ENCODE data around the gene SEMA4A. TPM values are rescaled to one million over a fixed set of nuclear protein-coding genes. Genes with fewer than 3 reads are reported as not detected.

Gene SEMA4A
- total and polyA plus RNA-seq, 12 donors: 0.98 to 6.8 (median 1.8) TPM

GRCh38 chr1:156191292-156191964 is 38.0 kb downstream of the SEMA4A start:
- DNase-seq (no peak), ATAC-seq (no peak)
- Histone ChIP-seq H3K9me3 (peaks cover 0 to 8% (median 0%) of the 10 kb centered on the region in 11 donors), H3K36me3 (peaks cover 0 to 13% (median 0%) of the 10 kb centered on the region in 9 donors), H3K4me1 (peaks cover 0 to 28% (median 26%) of the 10 kb centered on the region in 9 donors), H3K27me3 (no peaks in the 10 kb centered on the region), H3K4me3 (no peak overlapping the region), H3K27ac (no peak overlapping the region)
- TF ChIP-seq CTCF (IDR thresholded peaks at IDR 0.05): no peak
- intact Hi-C loops (cut with DNase I): loop anchor here in 1 of 10 donors (5.0 kb wide), 1 partner anchor 34 kb away; no protein-coding TSS in a partner anchor
- WGBS, 2 donors: 83 to 89% methylated on average over 4 of the region's 4 CpGs

- intact Hi-C loops (cut with DNase I): loop anchor here in 1 of 10 donors (5.0 kb wide), 1 partner anchor 36 kb away; no protein-coding TSS in a partner anchor
- no peak for TF ChIP-seq CTCF (IDR thresholded peaks at IDR 0.05)
Observed at GRCh38 chr1:156193208-156193487, 39.8 kb downstream of the SEMA4A start.

GRCh38 chr1:156193488-156194299 is 40.3 kb downstream of the SEMA4A start, which contains the start of gene SLC25A44:
Gene SLC25A44 (plus strand): TSS chr1:156194104. CDS start chr1:156199848, 5,744 bp downstream.
- Histone ChIP-seq H3K9me3 (no peaks in the 10 kb centered on the region), H3K27me3 (no peaks in the 10 kb centered on the region), H3K27ac (peak within 1 kb of the TSS; percentile 62 to 93 (median 86)), H3K4me1 (peaks cover 0 to 47% (median 40%) of the 10 kb centered on the region in 9 donors), H3K36me3 (peaks cover 0 to 24% (median 0%) of the 10 kb centered on the region in 9 donors), H3K4me3 (peak within 1 kb of the TSS; percentile 69 to 98 (median 89))
- WGBS, 2 donors: 2 to 3% methylated on average over 59 of the region's 59 CpGs
- peak; percentile 22 to 80 (median 72) for TF ChIP-seq CTCF (IDR thresholded peaks at IDR 0.05)
- peak; percentile 98 to 100 (median 100) for ATAC-seq
- DNase-seq: peak; percentile 93 to 97
- intact Hi-C loops (cut with DNase I): loop anchor here in 1 of 10 donors (5.0 kb wide), 1 partner anchor 36 kb away; no protein-coding TSS in a partner anchor

More at GRCh38 chr1:156193208-156193487, 39.8 kb downstream of the SEMA4A start:
- no peaks in the 10 kb centered on the region for H3K9me3 ChIP-seq
- no peak for DNase-seq
- no peaks in the 10 kb centered on the region for H3K27me3 ChIP-seq
- H3K36me3 ChIP-seq: peaks cover 0 to 21% (median 0%) of the 10 kb centered on the region in 9 donors
- H3K27ac ChIP-seq: peak overlapping the region; percentile 62 to 93 (median 86)
- peak overlapping the region; percentile 38 to 98 (median 89) for H3K4me3 ChIP-seq
- no peak for ATAC-seq
- WGBS, 2 donors: 79 to 83% methylated on average over 7 of the region's 7 CpGs
- peaks cover 0 to 44% (median 40%) of the 10 kb centered on the region in 9 donors for H3K4me1 ChIP-seq

- WGBS, 2 donors: 14% methylated on average over 14 of the region's 14 CpGs
- ATAC-seq: peak in 3 of 8 donors; percentile 1 to 15 (median 7)
- intact Hi-C loops (cut with DNase I): loop anchor here in 1 of 10 donors (5.0 kb wide), 1 partner anchor 37 kb away; no protein-coding TSS in a partner anchor
- peak in 1 of 2 donors; percentile 13 for DNase-seq
- Histone ChIP-seq H3K4me1 (peaks cover 0 to 47% (median 40%) of the 10 kb centered on the region in 9 donors), H3K36me3 (peaks cover 0 to 28% (median 0%) of the 10 kb centered on the region in 9 donors), H3K9me3 (no peaks in the 10 kb centered on the region), H3K4me3 (peak overlapping the region; percentile 69 to 98 (median 89)), H3K27me3 (no peaks in the 10 kb centered on the region), H3K27ac (peak overlapping the region in 9 of 10 donors; percentile 67 to 91 (median 83))
- no peak for TF ChIP-seq CTCF (IDR thresholded peaks at IDR 0.05)
Observed at GRCh38 chr1:156194300-156194652, 40.9 kb downstream of the SEMA4A start.

Data from heart right ventricle (tissue), 16 donors.